Neutrophil (primary cell): Measurements from ENCODE around the gene SARDH.

Source experiments
- H3K27ac ChIP-seq: fragments of 200-600 bp; sonication (generic); 2 replicates; pipeline ENCODE4 v1.5.1; 2016; ENCODE audit warnings: mild to moderate bottlenecking, moderate library complexity
- H3K27me3 ChIP-seq: fragments of 200-600 bp; sonication (generic); 2 replicates; pipeline ENCODE4 v1.6.0; 2016; ENCODE audit warnings: mild to moderate bottlenecking
- H3K36me3 ChIP-seq: fragments of 200-600 bp; sonication (generic); 2 replicates; pipeline ENCODE4 v1.5.1; 2017
- H3K4me1 ChIP-seq, 2 experiments: fragments of 200-600 bp in 1 of 2; sonication (generic) in 1 of 2; 1 replicate in 1 of 2; 2 replicates in 1 of 2; pipeline versions ENCODE4 v1.5.1 to v1.6.1; 2013 to 2016; ENCODE audit warnings: low read depth in 1 of 2, low read length in 1 of 2, mild to moderate bottlenecking in 1 of 2, moderate library complexity in 1 of 2; ENCODE audit not compliant: control insufficient read depth in 1 of 2, insufficient read depth in 1 of 2
- H3K4me3 ChIP-seq, 2 experiments: fragments of 200-600 bp in 1 of 2; sonication (generic) in 1 of 2; 1 replicate in 1 of 2; 2 replicates in 1 of 2; pipeline ENCODE4 v1.5.1; 2013 to 2016; ENCODE audit warnings: low read depth in 1 of 2, low read length in 1 of 2, mild to moderate bottlenecking in 1 of 2, moderate library complexity in 1 of 2
- H3K9me3 ChIP-seq: fragments of 200-600 bp; sonication (generic); 2 replicates; pipeline ENCODE4 v1.5.1; 2016
- TF ChIP-seq, protein P1 (sequence below): fragments of 200-600 bp; sonication (generic); IDR thresholded peaks from 2 replicates; pipeline ENCODE4 v1.5.1; 2016; ENCODE audit warnings: antibody characterized with exemption

Gene SARDH

DNA sequence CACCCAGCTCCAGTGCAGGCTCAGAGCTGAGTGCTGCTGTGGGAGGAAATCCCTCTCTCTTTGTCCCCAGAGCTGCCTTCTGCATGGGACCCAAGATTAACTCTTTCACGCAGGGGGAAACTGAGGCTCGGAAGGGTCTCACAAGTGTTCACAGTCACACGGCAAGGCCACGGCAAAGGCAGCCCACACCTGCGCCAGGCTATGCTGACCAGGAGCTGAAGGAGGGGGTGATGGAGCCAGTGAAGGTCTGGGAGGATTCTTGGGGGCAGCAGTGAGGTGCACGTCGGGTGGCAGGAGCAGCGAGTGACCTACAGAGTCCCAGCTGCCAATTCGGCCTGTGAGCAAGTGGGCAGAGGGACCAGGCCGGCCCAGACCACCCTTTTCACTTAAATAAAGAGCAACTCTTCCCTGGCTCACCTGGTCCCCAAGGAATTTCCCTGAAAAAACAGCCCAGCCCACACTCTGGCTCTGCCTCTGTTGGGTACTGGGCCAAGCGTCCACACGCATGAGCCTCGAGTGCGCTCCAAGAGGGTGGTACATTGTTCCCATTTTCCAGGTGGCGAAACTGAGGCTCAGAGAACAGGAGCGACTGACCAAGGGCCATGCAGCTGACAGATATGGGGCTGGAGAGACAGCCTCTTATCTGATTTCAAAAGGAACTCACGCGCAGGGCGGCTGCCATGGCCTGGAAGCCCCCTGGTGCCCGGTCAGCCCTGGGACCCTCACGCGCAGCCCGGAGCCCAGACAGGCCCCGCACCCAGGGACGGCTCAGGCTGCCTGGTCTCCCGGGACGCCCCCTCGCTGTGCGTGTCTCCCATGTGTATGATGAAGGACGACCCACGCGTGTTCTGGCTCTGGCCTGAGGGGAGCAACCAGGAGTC is 28.2 kb downstream of the SARDH start:
- Histone ChIP-seq H3K27me3 (no peaks in the 10 kb centered on the region), H3K27ac (no peak overlapping the region), H3K4me1 (no peaks in the 10 kb centered on the region), H3K9me3 (no peaks in the 10 kb centered on the region), H3K4me3 (no peak overlapping the region), H3K36me3 (no peaks in the 10 kb centered on the region)
- TF ChIP-seq, protein P1, sequence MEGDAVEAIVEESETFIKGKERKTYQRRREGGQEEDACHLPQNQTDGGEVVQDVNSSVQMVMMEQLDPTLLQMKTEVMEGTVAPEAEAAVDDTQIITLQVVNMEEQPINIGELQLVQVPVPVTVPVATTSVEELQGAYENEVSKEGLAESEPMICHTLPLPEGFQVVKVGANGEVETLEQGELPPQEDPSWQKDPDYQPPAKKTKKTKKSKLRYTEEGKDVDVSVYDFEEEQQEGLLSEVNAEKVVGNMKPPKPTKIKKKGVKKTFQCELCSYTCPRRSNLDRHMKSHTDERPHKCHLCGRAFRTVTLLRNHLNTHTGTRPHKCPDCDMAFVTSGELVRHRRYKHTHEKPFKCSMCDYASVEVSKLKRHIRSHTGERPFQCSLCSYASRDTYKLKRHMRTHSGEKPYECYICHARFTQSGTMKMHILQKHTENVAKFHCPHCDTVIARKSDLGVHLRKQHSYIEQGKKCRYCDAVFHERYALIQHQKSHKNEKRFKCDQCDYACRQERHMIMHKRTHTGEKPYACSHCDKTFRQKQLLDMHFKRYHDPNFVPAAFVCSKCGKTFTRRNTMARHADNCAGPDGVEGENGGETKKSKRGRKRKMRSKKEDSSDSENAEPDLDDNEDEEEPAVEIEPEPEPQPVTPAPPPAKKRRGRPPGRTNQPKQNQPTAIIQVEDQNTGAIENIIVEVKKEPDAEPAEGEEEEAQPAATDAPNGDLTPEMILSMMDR = no peak

DNA sequence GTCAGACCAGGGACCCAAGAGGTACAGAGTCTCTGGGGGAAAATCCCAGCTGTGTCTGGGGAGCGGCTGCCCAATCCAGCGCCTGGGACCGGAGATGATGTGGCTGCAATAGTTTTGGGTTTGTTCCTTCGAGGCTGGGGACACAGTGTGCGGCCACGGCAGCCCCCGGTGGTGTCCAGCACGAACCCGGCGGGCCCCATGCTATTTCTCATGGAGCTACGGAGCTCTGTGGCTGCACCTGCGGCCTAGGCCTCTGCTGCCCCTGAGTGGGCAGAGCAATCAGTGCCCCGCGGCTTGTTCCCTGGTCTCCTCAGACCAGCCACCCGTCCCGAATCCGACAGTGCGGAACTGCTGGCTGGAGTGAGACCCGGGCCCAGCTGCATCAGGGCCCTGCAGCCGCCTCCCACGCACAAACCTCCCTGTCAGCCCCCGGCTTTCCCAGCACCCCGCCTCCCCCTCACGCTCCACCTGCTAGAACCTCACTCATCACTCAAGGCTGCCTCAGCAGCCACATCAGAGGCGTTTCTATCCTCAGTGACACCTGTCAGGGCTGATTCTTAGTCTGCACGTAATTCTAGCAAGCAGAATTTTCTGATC is 29.0 kb downstream of the SARDH start:
- TF ChIP-seq, protein P1 = no peak
- no peak overlapping the region for H3K27ac ChIP-seq
- H3K9me3 ChIP-seq = no peaks in the 10 kb centered on the region
- no peak overlapping the region for H3K4me3 ChIP-seq
- no peaks in the 10 kb centered on the region for H3K36me3 ChIP-seq
- H3K27me3 ChIP-seq = peaks cover 1% of the 10 kb centered on the region
- no peaks in the 10 kb centered on the region for H3K4me1 ChIP-seq

DNA sequence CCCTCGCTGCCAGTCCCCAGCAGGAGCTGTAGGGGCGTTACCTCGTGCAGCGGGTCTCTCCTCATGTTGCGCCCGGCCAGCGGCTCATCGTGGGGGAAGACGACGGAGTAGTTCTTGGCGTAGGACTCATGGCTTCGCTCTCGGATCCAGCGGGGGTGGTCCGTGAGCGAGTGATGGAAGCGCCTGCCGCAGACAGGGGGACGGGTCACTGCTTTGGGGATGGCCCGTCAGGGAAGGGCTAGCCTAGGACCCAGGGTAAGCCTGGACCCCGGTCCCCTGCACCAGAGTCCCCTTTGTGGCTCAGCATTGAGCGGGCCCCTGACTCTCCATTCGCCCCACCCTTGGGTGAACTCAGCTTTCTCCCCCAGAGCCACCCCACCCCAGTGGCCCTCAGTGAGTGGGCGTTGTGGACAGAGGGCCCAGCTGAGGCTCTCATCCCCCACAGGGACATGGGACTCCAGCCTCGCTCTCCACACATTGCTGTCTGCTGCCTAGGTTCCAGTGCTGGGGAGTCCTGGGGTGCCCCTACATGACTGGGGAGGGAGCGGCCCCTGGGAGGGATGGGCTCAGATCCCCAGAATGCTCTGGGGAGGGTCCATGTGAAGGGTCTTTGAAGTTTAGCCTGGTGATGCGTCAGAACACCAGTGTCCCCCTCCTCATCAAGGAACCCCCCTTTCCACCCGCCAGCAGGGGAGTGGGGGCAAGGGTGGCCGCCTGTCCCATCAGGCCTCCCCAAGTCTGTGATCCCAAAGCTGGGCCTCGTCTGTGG is 29.7 kb downstream of the SARDH start:
- H3K27ac ChIP-seq = no peak overlapping the region
- H3K4me3 ChIP-seq = no peak overlapping the region
- no peaks in the 10 kb centered on the region for H3K9me3 ChIP-seq
- peaks cover 8% of the 10 kb centered on the region for H3K27me3 ChIP-seq
- TF ChIP-seq, protein P1 = no peak
- no peaks in the 10 kb centered on the region for H3K4me1 ChIP-seq
- H3K36me3 ChIP-seq = no peaks in the 10 kb centered on the region

DNA sequence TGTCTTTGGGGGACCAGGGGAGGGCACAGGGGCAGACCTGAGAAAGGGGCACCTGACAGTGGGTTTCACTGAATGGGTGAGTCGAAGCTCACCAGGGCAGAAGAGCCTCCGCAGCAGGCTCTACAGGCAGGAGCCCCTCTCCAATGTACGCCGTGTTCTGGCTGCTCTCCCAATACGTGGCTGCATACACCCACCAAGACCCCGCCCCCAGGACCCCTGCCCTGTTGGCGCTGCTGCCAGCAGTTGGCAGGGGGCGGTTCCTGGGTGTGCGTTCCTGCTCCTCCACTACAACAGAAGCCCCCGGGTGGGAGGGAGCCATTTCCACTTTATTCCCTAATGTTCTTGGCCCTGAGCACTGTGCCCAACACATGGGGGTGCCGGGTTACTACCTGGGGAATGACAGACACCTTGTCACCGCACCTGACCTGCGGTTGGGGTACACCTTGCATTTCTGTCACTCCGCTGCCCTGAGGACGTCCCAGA is 30.3 kb downstream of the SARDH start:
- H3K9me3 ChIP-seq = no peaks in the 10 kb centered on the region
- H3K27me3 ChIP-seq = peaks cover 14% of the 10 kb centered on the region
- no peaks in the 10 kb centered on the region for H3K4me1 ChIP-seq
- TF ChIP-seq, protein P1 = no peak
- H3K4me3 ChIP-seq = no peak overlapping the region
- H3K36me3 ChIP-seq = no peaks in the 10 kb centered on the region
- no peak overlapping the region for H3K27ac ChIP-seq

DNA sequence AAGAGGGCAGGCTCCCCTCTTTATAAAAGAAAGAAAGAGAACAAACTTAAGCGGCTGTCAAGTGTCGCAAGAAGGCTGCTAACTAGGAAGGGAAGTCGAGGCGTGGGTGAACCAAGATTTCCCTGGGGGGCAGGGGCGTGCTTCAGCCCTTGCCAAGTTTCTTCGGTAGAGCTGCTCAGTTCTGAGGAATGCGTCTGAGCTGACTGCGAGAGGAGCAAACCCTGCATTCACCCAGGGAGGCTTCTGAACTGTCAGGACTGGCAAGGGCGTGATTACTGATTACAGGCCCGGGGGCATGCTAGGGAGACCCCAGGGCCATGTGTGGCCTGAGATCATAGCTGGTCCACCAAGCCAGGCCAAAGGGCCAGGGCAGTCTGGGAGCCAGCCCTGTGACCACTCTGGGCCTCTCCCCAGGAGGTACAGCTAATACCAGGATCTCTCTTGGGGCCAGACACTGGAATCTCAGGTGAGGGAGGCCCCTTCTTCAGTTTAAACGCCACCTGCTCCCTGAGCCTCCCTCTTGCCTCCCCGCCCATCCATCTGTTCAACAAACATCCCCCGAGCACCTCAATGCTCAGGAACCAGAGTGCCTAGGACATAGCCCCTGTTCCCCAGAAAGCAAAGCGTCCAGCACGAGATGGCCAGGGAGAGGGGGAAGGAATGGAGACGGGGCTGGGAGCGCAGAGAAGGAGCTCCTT is 30.9 kb downstream of the SARDH start:
- Histone ChIP-seq H3K9me3 (no peaks in the 10 kb centered on the region), H3K36me3 (no peaks in the 10 kb centered on the region), H3K27ac (no peak overlapping the region), H3K4me1 (no peaks in the 10 kb centered on the region), H3K4me3 (no peak overlapping the region), H3K27me3 (peaks cover 20% of the 10 kb centered on the region)
- TF ChIP-seq, protein P1 = no peak
